HUDEP-2 (cell line): Measurements from ENCODE around the gene KLK5.
"Not testable (repeated sequence)": the region's sequence is repeated elsewhere in the genome, so short reads cannot be mapped to it uniquely, and the experiment has no call there.

Experiments used
- DNase-seq, 76 experiments: peaks; one replicate each; lab custom pipeline; 2025; ENCODE audit not compliant: unreplicated experiment in 76 of 76; lab: John Stamatoyannopoulos, UW

Gene KLK5

GRCh38 chr19:50896089-50896590 lies 56.7 kb downstream of the KLK5 start:
- not testable (repeated sequence) for DNase-seq

GRCh38 chr19:50894478-50895356 lies 58.1 kb downstream of the KLK5 start:
- DNase-seq = no peak
